ENCODE results near the gene C2orf74.

DNA sequence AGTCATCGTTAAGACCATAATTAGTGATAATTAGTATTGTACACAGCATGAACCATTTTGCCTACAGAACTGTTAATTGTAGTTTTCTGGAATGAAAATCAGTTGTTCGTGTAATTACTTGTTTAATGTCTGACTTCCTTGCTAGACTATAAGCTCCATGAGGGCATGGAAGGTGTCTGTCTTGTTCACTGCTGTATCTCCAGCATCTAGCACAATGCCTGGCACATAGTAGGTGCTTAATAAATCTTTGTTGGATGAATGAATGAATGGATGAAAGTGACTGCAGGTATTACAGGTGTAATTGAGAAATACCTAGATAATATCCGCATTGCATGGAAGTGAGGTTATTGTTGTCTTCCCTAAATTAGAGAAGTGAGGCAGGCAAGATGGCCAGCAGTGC, 21.8 kb downstream of the C2orf74 start:
- TF ChIP-seq CTCF (IDR thresholded peaks at IDR 0.05 in 8 of 11, conservative IDR thresholded peaks at IDR 0.05 in 3 of 11) (no peak), POLR2A (IDR thresholded peaks at IDR 0.05) (no peak), POLR2AphosphoS5 (IDR thresholded peaks at IDR 0.05) (no peak)
